Heart left ventricle (tissue), 13 donors: ENCODE measurements around the gene CALB2.

Experiments used
- CTCF ChIP-seq, 12 donors: fragments of 200-600 bp; sonication (generic) in 4 of 12; IDR thresholded peaks; one replicate each; pipeline versions ENCODE4 v1.5.0 to v1.8.0; 2018 to 2022; ENCODE audit warnings: antibody characterized with exemption in 12 of 12, mild to moderate bottlenecking in 5 of 12
- POLR2A ChIP-seq, 2 donors: fragments of 450-650 bp; IDR thresholded peaks; one replicate each; pipeline ENCODE4 v1.6.1; 2017; ENCODE audit warnings: antibody characterized with exemption in 2 of 2, mild to moderate bottlenecking in 2 of 2, moderate library complexity in 2 of 2
- donor health status: ischemic (EF 13 %, LVEDD 7.1; RV severe dilation, severe dysfunction).
- donor health status: DM: no; HTN: yes; CAD: no.
- donor health status: DM: no; HTN: no; CAD: no.
- donor health status: ischemic (EF 25% LVEDD 6.9; RV normal size, moderate dysfunction).
- donor health status: ischemic (EF 25% LVEDD 5.7; RV mildly dilated, moderate dysfunction).
- donor health status: ischemic (EF 35%, LVEDD 5.7; RV mildly dilated, moderate dysfunction).
- donor health status: nonischemic (EF 11% LVEDD 7.7; RV severe dilation, severe dysfunction).
- donor health status: DM: yes; HTN: yes; CAD: no.
- donor health status: PGD.
- donor health status: ischemic (EF 29% LVEDD 5.4; RV normal size, mild dysfunction).
- donor health status: nonischemic (EF 23%, LVEDD 6.1; RV moderate dilation, normal function).

GRCh38 chr16:71426880-71427615, 68.5 kb downstream of the CALB2 start:
- no peak for TF ChIP-seq POLR2A (IDR thresholded peaks at IDR 0.05)
- TF ChIP-seq CTCF (IDR thresholded peaks at IDR 0.05): no peak
